ENCODE measurements around the gene STAT5B. TPM values are rescaled to one million over a fixed set of nuclear protein-coding genes. Genes with fewer than 3 reads are reported as not detected.

The STAT5B gene
- total and polyA plus RNA-seq, 9 of the 15 experiments (the other 6 are each of a cell fraction or from before 2014, with no cell fraction given): 20.8 to 176 (median 92.4) TPM

GRCh38 chr17:42313773-42314566 is 37.8 kb upstream of the STAT5B start (continued):
- no peak for TF ChIP-seq ZNF318 (IDR thresholded peaks at IDR 0.05; ENCODE audit: borderline replicate concordance in 1 of 2, low read depth in 1 of 2)
- TF ChIP-seq USF1 (CRISPR knock-in tag; IDR thresholded peaks at IDR 0.05): peak; percentile 62
- no peak for TF ChIP-seq ZNF24 (IDR thresholded peaks at IDR 0.05)
- TF ChIP-seq PATZ1 (CRISPR knock-in tag; IDR thresholded peaks at IDR 0.05; ENCODE audit: borderline replicate concordance): no peak
- TF ChIP-seq ZNF134 (CRISPR knock-in tag; conservative IDR thresholded peaks at IDR 0.05): no peak
- no peak for TF ChIP-seq ZNF217 (CRISPR knock-in tag; IDR thresholded peaks at IDR 0.05)
- no peak for TF ChIP-seq PHB (CRISPR knock-in tag; IDR thresholded peaks at IDR 0.05)
- peak; percentile 4; the same call in 1 of the 2 replicates for TF ChIP-seq ZNF449 (CRISPR knock-in tag; IDR thresholded peaks at IDR 0.05)
- TF ChIP-seq E2F6 (IDR thresholded peaks at IDR 0.05; ENCODE audit: borderline replicate concordance in 1 of 2, extremely low read depth in 1 of 2, insufficient read depth in 1 of 2, insufficient read length in 1 of 2, low read depth in 1 of 2, low read length in 1 of 2, poor library complexity in 1 of 2, severe bottlenecking in 1 of 2): peak; percentile 25 to 36
- TF ChIP-seq ZKSCAN3 (CRISPR knock-in tag; IDR thresholded peaks at IDR 0.05): peak; percentile 36; the same call in 1 of the 2 replicates
- TF ChIP-seq FOSL1 (tag; conservative IDR thresholded peaks at IDR 0.05): peak; percentile 77
- no peak for TF ChIP-seq PHTF2 (CRISPR knock-in tag; IDR thresholded peaks at IDR 0.05)

Data from K562 (cell line).